COLO668 (cell line): ENCODE measurements around the gene PRAMEF8.
"Not testable (repeated sequence)": the region's sequence is repeated elsewhere in the genome, so short reads cannot be mapped to it uniquely, and the experiment has no call there.

ENCODE experiments used
- DNase-seq: peaks from one replicate; lab custom pipeline; 2025; ENCODE audit not compliant: unreplicated experiment; lab: John Stamatoyannopoulos, UW

PRAMEF8 gene

GRCh38 chr1:13285037-13285436 is at the start of gene PRAMEF8:
PRAMEF8 (minus strand) TSS chr1:13285137; CDS start chr1:13284091, 1,046 bp downstream.
- DNase-seq = not testable (repeated sequence)

GRCh38 chr1:13315281-13315680 is 30.3 kb upstream of the PRAMEF8 start, which contains the start of gene PRAMEF15:
PRAMEF15 (plus strand) TSS chr1:13315581; CDS start chr1:13318408, 2,827 bp downstream.
- DNase-seq = not testable (repeated sequence)

DNA sequence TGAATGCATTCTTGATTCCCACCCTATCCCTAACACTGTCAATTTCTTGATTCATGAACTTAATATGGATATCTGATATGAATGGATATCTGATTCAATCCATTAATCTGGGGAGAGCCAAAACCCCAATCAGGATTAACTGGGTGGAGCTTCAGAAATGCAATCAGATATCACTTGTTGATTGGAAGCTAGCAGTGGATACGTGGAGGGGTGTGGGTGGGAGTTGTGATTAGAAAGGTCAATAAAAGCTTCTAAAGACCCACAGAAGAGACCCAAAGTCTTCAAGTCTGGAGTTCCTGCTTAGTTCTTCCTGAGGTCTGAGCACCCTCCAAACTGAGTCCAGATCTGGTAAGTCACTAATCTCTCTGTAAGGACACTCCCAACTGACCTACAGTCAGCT is 18.3 kb upstream of the PRAMEF8 start, which contains the start of gene PRAMEF33:
Gene PRAMEF33, plus strand, starts transcription at position 301 of the 400 bp plus-strand sequence. CDS start 2,416 bp downstream, outside the sequence.
- not testable (repeated sequence) for DNase-seq

- not testable (repeated sequence) for DNase-seq
These were observed 17.3 kb upstream of the PRAMEF8 start for GRCh38 chr1:13302197-13302596.

DNA sequence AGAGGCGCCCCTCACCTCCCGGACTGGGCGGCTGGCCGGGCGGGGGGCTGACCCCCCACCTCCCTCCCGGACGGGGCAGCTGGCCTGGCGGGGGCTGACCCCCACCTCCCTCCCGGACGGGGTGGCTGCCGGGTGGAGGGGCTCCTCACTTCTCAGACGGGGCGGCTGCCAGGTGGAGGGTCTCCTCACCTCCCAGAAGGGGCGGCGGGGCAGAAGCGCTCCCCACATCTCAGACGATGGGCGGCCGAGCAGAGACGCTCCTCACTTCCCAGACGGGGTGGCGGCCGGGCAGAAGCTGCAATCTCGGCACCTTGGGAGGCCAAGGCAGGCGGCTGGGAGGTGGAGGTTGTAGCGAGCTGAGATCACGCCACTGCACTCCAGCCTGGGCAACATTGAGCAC is 13.8 kb upstream of the PRAMEF8 start:
- DNase-seq = not testable (repeated sequence)

DNA sequence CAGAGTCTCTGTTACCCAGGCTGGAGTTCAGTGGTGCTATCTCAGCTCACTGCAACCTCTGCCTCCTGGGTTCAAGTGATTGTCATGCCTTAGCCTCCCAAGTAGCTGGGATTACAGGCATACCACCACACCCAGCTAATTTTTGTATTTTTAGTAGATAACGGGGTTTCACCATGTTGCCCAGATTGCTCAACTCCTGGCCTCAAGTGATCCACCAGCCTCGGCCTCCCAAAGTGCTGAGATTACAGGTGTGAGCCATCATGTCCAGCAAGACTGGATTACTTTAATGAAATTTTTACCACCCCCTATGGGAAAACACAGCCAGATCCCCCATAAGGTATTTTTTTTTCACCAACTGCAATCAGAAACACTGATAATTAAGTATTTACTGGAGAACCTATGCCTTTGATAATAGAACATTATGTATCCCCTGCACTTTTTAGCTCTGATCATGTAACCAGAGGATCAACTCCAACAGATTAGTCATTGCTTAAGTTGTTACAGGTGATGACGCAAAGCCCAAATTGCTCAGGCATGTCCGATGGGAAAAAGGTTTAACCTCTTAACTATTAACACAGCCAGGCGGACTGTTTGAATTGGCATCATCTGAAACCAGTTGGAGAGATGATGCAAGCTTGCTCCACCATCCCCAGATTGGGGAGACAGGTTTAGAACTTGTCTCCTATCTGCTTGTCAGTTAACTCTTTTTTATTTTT is 12.4 kb upstream of the PRAMEF8 start:
- DNase-seq = not testable (repeated sequence)

GRCh38 chr1:13289030-13289429 is 4.1 kb upstream of the PRAMEF8 start:
- not testable (repeated sequence) for DNase-seq

DNA sequence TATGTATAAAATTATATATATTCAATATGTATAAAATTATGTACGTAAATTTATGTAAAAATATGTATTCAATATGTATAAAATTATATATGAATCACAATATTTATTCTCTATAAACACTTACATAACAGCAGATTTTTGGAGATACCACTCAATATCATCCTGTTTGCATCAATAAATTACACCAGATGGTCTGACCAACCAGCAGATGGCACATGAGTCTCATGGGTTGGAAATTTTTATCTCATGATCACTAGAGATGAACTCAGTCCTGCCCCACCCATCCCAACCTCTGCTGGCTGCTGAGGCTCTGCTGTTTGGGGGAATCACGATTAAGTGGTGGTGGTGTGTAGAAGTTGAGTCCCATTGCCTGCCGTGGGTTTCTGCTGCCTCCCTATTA is 5.3 kb downstream of the PRAMEF8 start:
- not testable (repeated sequence) for DNase-seq

- not testable (repeated sequence) for DNase-seq
These were observed 7.9 kb downstream of the PRAMEF8 start for GRCh38 chr1:13277016-13277415.

DNA sequence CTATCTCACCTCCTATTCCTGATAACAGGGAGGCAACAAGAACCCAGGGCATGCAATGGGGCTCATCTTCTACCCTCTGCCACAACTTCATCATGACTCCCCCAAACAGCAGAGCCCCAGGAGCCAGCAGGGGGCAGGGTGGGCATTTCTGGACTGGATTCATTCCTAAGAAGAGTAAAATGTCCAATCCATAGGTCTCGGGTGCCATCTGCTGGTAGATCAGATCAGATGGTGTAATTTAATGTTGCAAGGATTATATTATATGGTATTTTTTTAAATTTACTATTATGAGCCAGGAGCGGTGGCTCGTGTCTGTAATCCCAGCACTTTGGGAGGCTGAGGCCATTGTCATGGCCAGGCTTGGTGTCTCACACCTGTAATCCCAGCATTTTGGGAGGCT is 19.8 kb downstream of the PRAMEF8 start:
- DNase-seq = not testable (repeated sequence)

DNA sequence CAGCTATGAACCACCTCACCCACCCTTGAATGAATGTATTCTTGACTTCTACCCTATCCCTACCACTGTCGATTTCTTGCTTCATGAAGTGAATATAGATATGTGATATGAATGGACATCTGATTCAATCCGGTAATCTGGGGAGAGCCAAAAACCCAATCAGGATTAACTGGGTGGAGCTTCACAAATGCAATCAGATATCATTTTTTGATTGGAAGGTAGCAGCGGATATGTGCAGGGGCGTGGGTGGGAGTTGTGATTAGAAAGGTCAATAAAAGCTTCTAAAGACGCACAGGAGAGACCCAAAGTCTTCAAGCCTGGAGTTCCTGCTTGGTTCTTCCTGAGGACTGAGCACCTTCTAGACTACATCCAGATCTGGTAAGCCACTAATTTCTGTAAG is 31.0 kb downstream of the PRAMEF8 start, which contains the start of gene PRAMEF5:
Gene PRAMEF5, plus strand, starts transcription at position 301 of the 400 bp plus-strand sequence. CDS start 5,071 bp downstream, outside the sequence.
- not testable (repeated sequence) for DNase-seq

DNA sequence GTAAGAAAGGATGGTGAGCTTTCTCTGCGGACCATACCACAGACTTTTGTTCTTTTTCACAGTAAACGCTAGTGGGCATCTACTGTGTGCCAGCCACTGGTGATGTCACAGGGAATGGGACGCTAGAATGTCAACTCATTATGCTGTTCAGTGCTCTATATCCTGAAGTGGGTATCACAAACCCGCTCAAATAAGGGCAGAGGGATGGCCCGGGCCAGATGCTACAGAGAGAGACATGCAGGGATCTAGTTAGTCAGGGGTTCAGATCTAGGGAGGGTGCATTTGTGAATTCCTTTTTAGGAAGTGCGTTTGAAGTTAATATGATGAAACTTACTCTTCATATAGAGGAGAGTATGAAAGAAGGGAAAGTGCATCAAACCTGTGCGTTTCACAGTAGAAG is 37.8 kb downstream of the PRAMEF8 start:
- DNase-seq = not testable (repeated sequence)

GRCh38 chr1:13246554-13246871 is 38.4 kb downstream of the PRAMEF8 start:
- not testable (repeated sequence) for DNase-seq

GRCh38 chr1:13245841-13246553 is 38.9 kb downstream of the PRAMEF8 start:
- DNase-seq = not testable (repeated sequence)

- DNase-seq = not testable (repeated sequence)
These were observed 41.2 kb downstream of the PRAMEF8 start for GRCh38 chr1:13243536-13244263.

DNA sequence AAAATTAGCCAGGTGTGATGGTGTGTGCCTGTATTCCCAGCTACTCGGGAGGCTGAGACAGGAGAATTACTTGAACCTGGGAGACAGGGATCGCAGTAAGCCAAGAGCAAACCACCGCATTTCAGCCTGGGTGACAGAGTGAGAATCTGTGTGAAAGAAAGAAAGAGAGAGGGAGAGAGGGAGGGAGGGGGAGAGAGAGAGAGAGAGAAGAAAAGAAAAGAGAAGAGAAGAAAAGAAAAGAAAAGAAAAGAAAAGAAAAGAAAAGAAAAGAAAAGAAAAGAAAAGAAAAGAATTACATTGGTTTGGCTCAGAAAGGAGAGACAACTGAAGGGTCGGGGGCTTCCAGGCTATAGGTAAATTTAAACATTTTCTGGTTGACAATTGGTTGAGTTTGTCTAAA is 45.3 kb downstream of the PRAMEF8 start:
- not testable (repeated sequence) for DNase-seq

GRCh38 chr1:13237572-13237971 is 47.4 kb downstream of the PRAMEF8 start:
- not testable (repeated sequence) for DNase-seq

DNA sequence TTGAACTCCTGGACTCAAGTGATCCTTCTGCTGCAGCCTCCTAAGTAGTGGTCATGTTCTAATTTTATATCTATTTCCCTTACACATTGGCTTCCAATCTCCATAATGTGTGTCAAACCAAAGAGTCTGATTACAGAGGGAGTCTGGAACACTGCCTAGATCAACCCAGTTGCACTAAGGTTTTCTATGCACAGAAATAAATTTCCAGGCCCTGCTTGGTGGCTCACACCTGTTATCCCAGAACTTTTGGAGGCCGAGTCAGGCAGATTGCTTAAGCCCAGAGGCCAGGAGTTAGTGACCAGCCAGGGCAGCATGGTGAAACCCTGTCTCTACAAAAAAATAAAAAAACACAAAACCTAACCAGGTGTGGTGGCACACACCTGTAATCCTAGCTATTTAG is 50.9 kb downstream of the PRAMEF8 start:
- DNase-seq = not testable (repeated sequence)

DNA sequence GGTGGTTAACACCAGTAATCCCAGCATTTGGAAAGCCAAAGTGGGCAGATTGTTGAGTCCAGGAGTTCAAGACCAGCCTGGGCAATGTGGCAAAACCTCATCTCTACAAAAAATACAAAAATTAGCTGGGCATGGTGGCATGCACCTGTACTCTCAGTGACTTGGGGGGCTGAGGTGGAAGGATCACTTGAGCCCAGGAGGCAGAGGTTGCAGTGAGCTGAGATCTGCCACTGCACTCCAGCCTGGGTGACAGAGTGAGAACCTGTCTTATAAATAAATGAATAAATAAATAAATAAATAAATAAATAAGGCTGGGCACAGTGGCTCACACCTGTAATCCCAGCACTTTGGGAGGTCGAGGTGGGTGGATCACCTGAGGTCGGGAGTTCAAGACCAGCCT is 52.9 kb downstream of the PRAMEF8 start:
- not testable (repeated sequence) for DNase-seq
